H9 (cell line): ENCODE results near the gene FFAR3. TPM values are rescaled to one million over a fixed set of nuclear protein-coding genes. Genes with fewer than 3 reads are reported as not detected.

ENCODE experiments used
- DNase-seq: peaks from one replicate; pipeline ENCODE4 v3.0.0-alpha.2; 2017
- H2AFZ ChIP-seq: one replicate; pipeline ENCODE4 v1.6.1; 2013; ENCODE audit warnings: mild to moderate bottlenecking, low read length, control low read depth, moderate library complexity
- H2AK5ac ChIP-seq: 2 replicates; pipeline ENCODE4 v1.6.1; 2013; ENCODE audit warnings: low read length, control low read depth, mixed read lengths; ENCODE audit not compliant: insufficient read length
- H2BK120ac ChIP-seq: one replicate; pipeline ENCODE4 v1.6.1; 2013; ENCODE audit warnings: low read depth, mild to moderate bottlenecking, low read length, control low read depth, inconsistent platforms; ENCODE audit not compliant: poor library complexity, severe bottlenecking
- H2BK12ac ChIP-seq: 2 replicates; pipeline ENCODE4 v1.6.1; 2013; ENCODE audit warnings: low read length, control low read depth, mixed read lengths, low read depth; ENCODE audit not compliant: insufficient read length
- H2BK15ac ChIP-seq: 2 replicates; pipeline ENCODE4 v1.6.1; 2013; ENCODE audit warnings: low read depth, low read length, control low read depth
- H2BK20ac ChIP-seq: one replicate; pipeline ENCODE4 v1.6.1; 2013; ENCODE audit warnings: low read depth, mild to moderate bottlenecking, low read length, control low read depth, inconsistent platforms; ENCODE audit not compliant: poor library complexity, severe bottlenecking
- H2BK5ac ChIP-seq: 2 replicates; pipeline ENCODE4 v1.6.1; 2013; ENCODE audit warnings: low read length, control low read depth, mixed read lengths; ENCODE audit not compliant: insufficient read length
- H3K14ac ChIP-seq: 2 replicates; pipeline ENCODE4 v1.6.1; 2013; ENCODE audit warnings: low read length, control low read depth; ENCODE audit not compliant: insufficient read depth
- H3K18ac ChIP-seq: 2 replicates; pipeline ENCODE4 v1.6.1; 2013; ENCODE audit warnings: low read depth, mild to moderate bottlenecking, mixed read lengths, low read length, control low read depth; ENCODE audit not compliant: insufficient read length
- H3K23ac ChIP-seq: 2 replicates; pipeline ENCODE4 v1.6.1; 2013; ENCODE audit warnings: low read length, control low read depth, mixed read lengths, low read depth; ENCODE audit not compliant: insufficient read length
- H3K23me2 ChIP-seq: 2 replicates; pipeline ENCODE4 v1.6.1; 2013; ENCODE audit warnings: low read depth, mild to moderate bottlenecking, mixed read lengths, low read length, control low read depth; ENCODE audit not compliant: insufficient read length, poor library complexity, severe bottlenecking
- H3K27ac ChIP-seq: 2 replicates; pipeline ENCODE4 v1.5.1; 2013; ENCODE audit warnings: low read length, control low read depth, mixed read lengths, low read depth; ENCODE audit not compliant: insufficient read length
- H3K27me3 ChIP-seq: 2 replicates; pipeline ENCODE4 v1.6.1; 2013; ENCODE audit warnings: low read length, control low read depth, inconsistent platforms; ENCODE audit not compliant: insufficient read depth
- H3K4ac ChIP-seq: 2 replicates; pipeline ENCODE4 v1.6.1; 2013; ENCODE audit warnings: low read depth, mild to moderate bottlenecking, control low read depth, inconsistent platforms, low read length, moderate library complexity
- H3K4me1 ChIP-seq: 2 replicates; pipeline ENCODE4 v1.6.1; 2013; ENCODE audit warnings: low read length, control low read depth, inconsistent platforms; ENCODE audit not compliant: insufficient read depth
- H3K4me2 ChIP-seq: 2 replicates; pipeline ENCODE4 v1.6.1; 2013; ENCODE audit warnings: low read length, control low read depth, mixed read lengths; ENCODE audit not compliant: insufficient read length, insufficient read depth
- H3K56ac ChIP-seq: 2 replicates; pipeline ENCODE4 v1.6.1; 2013; ENCODE audit warnings: low read depth, mild to moderate bottlenecking, mixed read lengths, low read length, control low read depth; ENCODE audit not compliant: insufficient read length
- H3K79me1 ChIP-seq: 2 replicates; pipeline ENCODE4 v1.6.1; 2013; ENCODE audit warnings: low read depth, mild to moderate bottlenecking, moderate library complexity, low read length, control low read depth, inconsistent platforms; ENCODE audit not compliant: insufficient read depth, poor library complexity, severe bottlenecking
- H3K79me2 ChIP-seq: 2 replicates; pipeline ENCODE4 v1.6.1; 2013; ENCODE audit warnings: low read length, control low read depth, inconsistent platforms; ENCODE audit not compliant: insufficient read depth
- H3K9ac ChIP-seq: 2 replicates; pipeline ENCODE4 v1.6.1; 2013; ENCODE audit warnings: low read length, control low read depth, mixed read lengths; ENCODE audit not compliant: insufficient read length; ENCODE audit errors: extremely low read depth
- H3K9me3 ChIP-seq: one replicate; pipeline ENCODE4 v1.6.1; 2013; ENCODE audit warnings: low read depth, low read length, inconsistent platforms; ENCODE audit not compliant: control insufficient read depth
- H3T11ph ChIP-seq: one replicate; pipeline ENCODE4 v1.6.1; 2013; ENCODE audit warnings: mild to moderate bottlenecking, low read length, control low read depth, inconsistent platforms
- H4K20me1 ChIP-seq: one replicate; pipeline ENCODE4 v1.6.1; 2013; ENCODE audit not compliant: control insufficient read depth, insufficient read length, insufficient read depth
- H4K5ac ChIP-seq: 2 replicates; pipeline ENCODE4 v1.6.1; 2013; ENCODE audit warnings: low read depth, mild to moderate bottlenecking, mixed read lengths, low read length, control low read depth; ENCODE audit not compliant: insufficient read length
- H4K8ac ChIP-seq: replicated peaks from 2 replicates; pipeline ENCODE4 v1.6.1; 2013; ENCODE audit warnings: low read length, control low read depth, mixed read lengths, low read depth; ENCODE audit not compliant: insufficient read length
- H4K91ac ChIP-seq: 2 replicates; pipeline ENCODE4 v1.6.1; 2013; ENCODE audit warnings: low read depth, mild to moderate bottlenecking, moderate library complexity, mixed read lengths, low read length, control low read depth; ENCODE audit not compliant: insufficient read length
- H3K27ac Mint-ChIP-seq, 3 experiments: 2 replicates in 2 of 3; 3 replicates in 1 of 3; pipeline ENCODE4 v1.8.0; 2020 to 2021; ENCODE audit warnings: mixed read lengths in 3 of 3, mild to moderate bottlenecking in 1 of 3, moderate library complexity in 1 of 3
- H3K27me3 Mint-ChIP-seq: 2 replicates; pipeline ENCODE4 v1.8.0; 2021; ENCODE audit warnings: low read depth, mild to moderate bottlenecking, moderate library complexity, mixed read lengths
- H3K36me3 Mint-ChIP-seq, 3 experiments: 2 replicates in 2 of 3; 3 replicates in 1 of 3; pipeline ENCODE4 v1.8.0; 2020 to 2021; ENCODE audit warnings: low read depth in 3 of 3, mixed read lengths in 3 of 3; ENCODE audit not compliant: insufficient read depth in 1 of 3
- H3K4me1 Mint-ChIP-seq, 2 experiments: 2 replicates each; pipeline ENCODE4 v1.8.0; 2020; ENCODE audit warnings: mixed read lengths in 2 of 2
- H3K4me3 Mint-ChIP-seq, 2 experiments: 2 replicates in 1 of 2; 3 replicates in 1 of 2; pipeline ENCODE4 v1.8.0; 2020 to 2021; ENCODE audit warnings: mild to moderate bottlenecking in 2 of 2, mixed read lengths in 2 of 2, moderate library complexity in 1 of 2
- H3K9me3 Mint-ChIP-seq, 2 experiments: 2 replicates in 1 of 2; 3 replicates in 1 of 2; pipeline ENCODE4 v1.8.0; 2020; ENCODE audit warnings: mild to moderate bottlenecking in 2 of 2, mixed read lengths in 2 of 2, moderate library complexity in 1 of 2
- CTCF ChIP-seq: fragments of 200-600 bp; sonication (generic); conservative IDR thresholded peaks from 3 replicates; pipeline ENCODE4 v1.8.0; 2021; ENCODE audit warnings: antibody characterized with exemption, mild to moderate bottlenecking
- whole genome bisulfite sequencing: extraction: QIAGEN DNeasy Blood & Tissue Kit; methylation state at CpG from one replicate; pipeline ENCODE4 v1.1.7; 2013; ENCODE audit warnings: missing lambda C conversion rate, low lambda C conversion rate, mixed read lengths; ENCODE audit not compliant: insufficient read length; ENCODE audit errors: extremely low coverage; 5-methylcytosine and 5-hydroxymethylcytosine counted together
- total RNA-seq: library from RNA; stranded (reverse); gene quantifications from 2 replicates; pipeline ENCODE4 v1.2.1, GENCODE V29; 2021

FFAR3 gene
- total RNA-seq, 1 experiment from 2014 or later = not detected

- Mint-ChIP-seq H3K4me3 (no peak within 1 kb of the TSS), H3K27me3 (peaks cover 29% of the 10 kb centered on the region), H3K9me3 (no peaks in the 10 kb centered on the region; a peak in 2 of 5 replicates), H3K27ac (no peak within 1 kb of the TSS), H3K36me3 (no peaks in the 10 kb centered on the region), H3K4me1 (peaks cover 7 to 8% of the 10 kb centered on the region in 2 experiments)
- H2AFZ ChIP-seq = no peak within 1 kb of the TSS
- H3K27ac ChIP-seq = no peak within 1 kb of the TSS
- H3K79me2 ChIP-seq = no peaks in the 10 kb centered on the region
- H2BK20ac ChIP-seq = no peak within 1 kb of the TSS
- no peak within 1 kb of the TSS for H3K14ac ChIP-seq
- H3T11ph ChIP-seq = no peak within 1 kb of the TSS
- H3K27me3 ChIP-seq = no peaks in the 10 kb centered on the region
- no CpG with 5 or more reads among the region's 8 CpGs for WGBS
- no peaks in the 10 kb centered on the region for H3K23me2 ChIP-seq
- no peak within 1 kb of the TSS for H2BK12ac ChIP-seq
- H2AK5ac ChIP-seq = no peak within 1 kb of the TSS
- H3K9me3 ChIP-seq = no peaks in the 10 kb centered on the region
- H3K79me1 ChIP-seq = no peaks in the 10 kb centered on the region
- H3K4me2 ChIP-seq = no peak within 1 kb of the TSS
- H3K9ac ChIP-seq = no peak within 1 kb of the TSS
- H3K23ac ChIP-seq = no peak within 1 kb of the TSS
- H3K4me1 ChIP-seq = no peaks in the 10 kb centered on the region
- H4K91ac ChIP-seq = no peak within 1 kb of the TSS
- H4K20me1 ChIP-seq = no peaks in the 10 kb centered on the region
- H2BK15ac ChIP-seq = no peak within 1 kb of the TSS
- H4K8ac ChIP-seq = no peak within 1 kb of the TSS
- no peak within 1 kb of the TSS for H3K4ac ChIP-seq
- TF ChIP-seq CTCF = no peak
- no peak within 1 kb of the TSS for H4K5ac ChIP-seq
- H3K56ac ChIP-seq = no peak within 1 kb of the TSS
- no peak for DNase-seq
- no peak within 1 kb of the TSS for H2BK120ac ChIP-seq
- no peak within 1 kb of the TSS for H3K18ac ChIP-seq
- no peak within 1 kb of the TSS for H2BK5ac ChIP-seq
These were observed 12.5 kb downstream of the FFAR3 start, which contains the start of gene GPR42 for GRCh38 chr19:35370722-35371121. Gene GPR42, plus strand, starts transcription at chr19:35371068. Its CDS starts 292 bp downstream, at chr19:35371360.
